Dedifferentiated amniotic fluid mesenchymal stem cell (primary cell): ENCODE results near the gene TSEN15.
"Not testable (repeated sequence)": the region's sequence is repeated elsewhere in the genome, so short reads cannot be mapped to it uniquely, and the experiment has no call there.

Experiments used
- DNase-seq: peaks from one replicate; pipeline ENCODE4 v3.0.0-alpha.2; 2016; ENCODE audit errors: extremely low spot score

Gene TSEN15

GRCh38 chr1:184053881-184054280 lies 2.4 kb downstream of the TSEN15 start:
- DNase-seq = no peak

GRCh38 chr1:184056921-184057555 lies 5.5 kb downstream of the TSEN15 start:
- DNase-seq = peak; percentile 79

DNA sequence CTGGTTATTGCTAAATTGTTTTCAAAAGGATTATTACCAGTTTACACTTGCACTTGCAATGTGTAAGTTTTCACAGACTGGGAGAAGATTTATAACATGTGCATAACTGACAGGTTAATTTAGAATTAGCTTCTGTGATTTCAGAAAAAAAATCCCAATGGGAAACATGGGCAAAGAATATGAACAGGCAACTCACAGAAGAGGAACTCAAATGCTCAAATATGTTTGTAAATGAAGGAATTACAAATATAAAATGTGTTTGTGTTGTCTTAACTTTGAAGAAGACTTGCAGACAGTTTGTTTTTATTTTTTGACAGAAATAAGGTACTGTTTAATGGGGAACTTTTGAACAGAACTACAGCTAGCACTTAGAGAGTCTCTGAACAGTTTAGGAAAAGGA lies 8.4 kb downstream of the TSEN15 start:
- no peak for DNase-seq

GRCh38 chr1:184060316-184060715 lies 8.8 kb downstream of the TSEN15 start:
- peak; percentile 56 for DNase-seq

DNA sequence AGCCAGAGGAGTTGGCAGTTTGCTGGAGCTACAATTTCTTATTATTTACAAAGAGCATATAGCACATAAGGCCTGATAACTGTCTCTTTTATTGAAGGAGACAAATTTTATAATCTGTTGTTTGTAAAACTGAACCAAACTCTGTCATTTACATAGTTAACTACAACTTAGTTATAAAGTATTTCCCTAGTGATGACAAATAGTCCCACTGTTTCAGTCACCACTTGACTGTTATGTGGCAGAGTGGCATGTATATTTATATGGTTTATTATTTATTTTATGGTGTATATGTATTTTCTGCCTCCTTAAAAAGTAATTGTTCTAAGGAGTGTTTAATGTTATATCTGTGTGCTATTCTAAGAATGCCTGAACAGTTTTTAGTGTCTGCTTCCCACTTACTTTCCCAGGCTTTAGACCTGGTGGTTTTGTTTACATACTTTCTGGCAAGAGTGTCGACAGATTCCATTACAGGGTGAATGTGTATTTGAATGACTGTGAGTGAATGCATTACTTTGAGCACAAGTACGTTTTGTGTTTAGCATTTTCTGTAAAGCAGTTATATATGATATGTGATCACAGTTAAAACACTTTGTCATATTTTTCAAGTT lies 10.0 kb downstream of the TSEN15 start:
- peak; percentile 78 for DNase-seq

GRCh38 chr1:184062640-184063286 lies 11.2 kb downstream of the TSEN15 start:
- no peak for DNase-seq

GRCh38 chr1:184065559-184065958 lies 14.0 kb downstream of the TSEN15 start:
- DNase-seq = no peak

- DNase-seq = no peak
Observed at GRCh38 chr1:184068354-184068753, 16.8 kb downstream of the TSEN15 start.

DNA sequence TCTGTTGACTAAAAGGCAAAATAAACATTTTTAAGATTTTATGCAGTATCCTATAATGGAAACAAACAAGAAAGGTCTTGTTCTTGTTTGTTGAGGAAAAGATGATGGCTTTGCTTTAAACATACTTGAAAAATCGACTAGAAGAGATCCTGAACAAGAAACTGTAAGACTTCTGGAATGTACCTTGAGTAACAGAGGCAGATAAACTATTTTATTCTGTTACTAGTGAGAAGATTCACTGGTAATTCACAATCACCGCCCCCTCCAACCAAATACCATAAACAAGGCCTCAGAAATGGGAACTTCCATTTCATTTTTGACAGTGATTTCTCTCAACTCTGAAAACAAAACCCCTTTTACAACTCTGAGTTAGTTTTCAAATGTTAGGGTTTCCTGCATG lies 18.1 kb downstream of the TSEN15 start:
- DNase-seq = no peak

DNA sequence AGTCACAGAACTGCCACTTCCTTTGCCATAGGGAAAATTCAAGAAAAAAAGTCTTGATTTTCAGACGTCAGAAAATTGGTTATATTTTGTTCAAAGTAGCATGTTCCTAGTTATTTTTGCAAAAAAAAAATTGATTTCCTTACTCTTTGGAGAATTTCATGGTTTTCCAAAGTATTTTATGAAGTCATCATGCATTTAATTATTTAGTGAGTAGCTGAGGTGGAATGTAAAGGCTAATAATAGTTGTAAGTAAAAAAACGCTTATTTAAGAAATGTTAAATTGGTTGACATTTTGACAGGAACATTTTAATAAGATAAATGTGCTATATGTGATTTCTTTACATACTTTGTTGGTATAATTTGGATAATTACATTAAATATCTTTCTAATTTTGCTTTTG lies 20.8 kb downstream of the TSEN15 start:
- no peak for DNase-seq

DNA sequence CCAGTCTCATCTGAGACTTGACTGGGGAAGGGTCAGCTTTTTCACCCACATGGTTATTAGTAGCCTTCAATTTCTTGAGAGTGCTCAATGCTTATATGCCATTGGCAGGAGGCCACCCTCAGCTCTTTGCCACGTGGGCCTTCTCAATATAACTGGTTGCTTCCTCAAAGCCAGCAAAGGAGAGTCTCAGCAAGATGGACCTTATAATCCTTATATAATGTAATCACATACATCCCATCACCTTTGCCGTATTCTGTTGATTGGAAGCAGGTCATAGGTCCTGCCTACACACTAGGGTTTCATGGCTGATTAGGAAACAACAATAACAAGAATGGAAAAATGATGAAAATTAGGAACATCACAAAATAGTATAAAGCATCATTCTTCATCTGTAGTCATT lies 22.9 kb downstream of the TSEN15 start:
- no peak for DNase-seq

GRCh38 chr1:184075055-184076029 lies 23.8 kb downstream of the TSEN15 start:
- DNase-seq = peak; percentile 84

GRCh38 chr1:184078564-184079249 lies 27.2 kb downstream of the TSEN15 start:
- peak; percentile 32 for DNase-seq

DNA sequence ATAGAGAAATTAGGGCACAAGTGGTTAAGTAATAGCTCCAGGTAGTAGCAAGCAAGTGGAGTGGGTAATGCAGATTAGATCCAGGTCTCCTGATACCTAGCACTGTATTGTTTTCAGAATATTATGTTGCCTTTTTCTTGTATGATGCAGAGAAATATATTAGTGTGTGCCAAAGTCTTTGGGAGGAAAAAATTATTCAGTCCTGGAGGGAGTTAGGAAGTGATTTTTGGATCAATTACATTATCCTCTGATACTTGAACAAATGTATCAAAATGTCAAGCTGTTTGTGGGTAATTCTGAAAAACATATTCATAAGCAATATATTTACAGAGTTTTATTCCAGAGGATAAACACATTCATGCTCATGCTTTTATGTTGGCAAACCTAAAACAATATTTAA lies 28.8 kb downstream of the TSEN15 start:
- DNase-seq = no peak

- no peak for DNase-seq
Observed at GRCh38 chr1:184082541-184083415, 31.2 kb downstream of the TSEN15 start.

GRCh38 chr1:184085667-184086066 lies 34.1 kb downstream of the TSEN15 start:
- no peak for DNase-seq

- no peak for DNase-seq
Observed at GRCh38 chr1:184088037-184088436, 36.5 kb downstream of the TSEN15 start.

DNA sequence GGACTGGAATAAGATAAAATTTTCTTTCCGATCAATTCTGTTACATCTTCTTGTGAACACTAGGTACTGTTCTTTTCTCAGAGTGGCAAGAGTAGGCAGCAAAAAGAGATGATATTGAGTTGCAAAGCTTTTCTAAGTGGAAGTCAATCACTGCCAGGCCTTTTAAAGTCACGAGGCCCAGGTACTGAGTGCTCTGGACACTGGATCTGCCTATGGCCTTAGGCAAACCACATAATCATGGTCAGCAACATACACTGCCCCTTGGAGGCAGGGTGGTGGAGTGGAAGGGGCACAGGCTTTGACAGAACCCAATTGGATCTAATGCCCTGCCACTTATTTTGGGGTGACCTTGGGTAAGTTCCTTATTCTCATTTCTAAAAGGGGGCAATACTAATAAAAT lies 41.5 kb downstream of the TSEN15 start:
- no peak for DNase-seq

DNA sequence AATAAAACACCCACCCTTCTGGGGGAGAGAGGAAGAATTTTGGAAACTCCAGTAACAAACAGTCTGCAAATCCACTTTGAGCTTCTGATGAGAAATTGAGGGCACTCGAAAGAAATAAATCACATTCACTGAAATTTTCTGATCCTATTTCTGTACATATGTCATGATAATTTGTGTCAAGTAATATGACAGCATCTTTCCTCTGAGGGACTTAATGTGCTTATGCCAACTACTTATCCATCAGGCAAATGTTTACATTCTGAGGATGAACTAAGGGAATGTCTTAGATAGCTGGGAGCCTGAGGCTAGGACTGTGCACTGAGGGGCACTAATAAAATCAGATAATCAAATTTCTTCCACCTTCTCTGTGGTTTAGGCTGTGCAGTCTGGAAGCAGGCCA lies 44.5 kb downstream of the TSEN15 start:
- DNase-seq = no peak

DNA sequence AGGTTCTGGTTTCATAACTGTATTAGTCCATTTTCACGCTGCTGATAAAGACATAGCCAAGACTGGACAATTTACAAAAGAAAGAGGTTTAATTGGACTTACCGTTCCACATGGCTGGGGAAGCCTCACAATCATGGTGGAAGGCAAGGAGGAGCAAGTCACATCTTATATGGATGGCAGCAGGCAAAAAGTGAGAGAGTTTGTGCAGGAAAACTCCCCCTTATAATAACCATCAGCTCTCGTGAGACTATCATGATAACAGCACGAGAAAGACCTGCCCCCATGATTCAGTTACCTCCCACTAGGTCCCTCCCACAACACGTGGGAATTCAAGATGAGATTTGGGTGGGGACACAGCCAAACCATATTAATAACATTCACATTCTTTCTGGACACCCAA lies 45.0 kb downstream of the TSEN15 start:
- not testable (repeated sequence) for DNase-seq

DNA sequence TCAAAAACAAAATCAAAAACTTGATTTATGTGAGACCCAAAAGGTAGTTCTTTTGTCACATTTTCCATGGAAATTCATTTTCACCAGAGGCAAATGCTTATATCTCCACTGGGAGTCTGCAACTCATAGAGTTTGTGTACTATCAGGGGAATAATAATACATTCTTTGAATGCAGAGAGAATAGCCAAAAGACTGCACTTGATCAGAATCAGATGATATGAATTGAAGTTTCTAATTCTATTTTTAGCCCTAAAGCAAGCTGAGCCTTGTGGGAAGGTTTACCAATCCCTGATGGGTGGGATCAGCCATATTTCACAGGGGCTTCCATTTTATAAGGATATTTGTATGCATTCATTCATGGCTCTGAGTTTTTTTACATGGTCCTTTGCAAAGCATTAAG lies 49.6 kb downstream of the TSEN15 start:
- no peak for DNase-seq
